GM12878 (cell line): ENCODE results near the gene DIRAS1. TPM values are rescaled to one million over a fixed set of nuclear protein-coding genes. Genes with fewer than 3 reads are reported as not detected.

Source experiments
- ATAC-seq: fragments of 200-7000 bp; cut with Tn5 transposase; 3 replicates; pipeline ENCODE4 v1.9.1; 2020; ENCODE audit warnings: mild to moderate bottlenecking, moderate library complexity
- BruUV-seq: library from RNA; stranded (reverse); fragments of 400-500 nt; replicated peaks from 2 replicates; lab custom pipeline; 2021; lab: Mats Ljungman, UMichigan
- CTCF ChIA-PET: fragments of 300-600 bp; sonication (Branson Sonifier 250); formaldehyde crosslinking; extraction: SDS; loops from one replicate; lab custom pipeline; 2021; ENCODE audit warnings: inconsistent platforms; lab: Yijun Ruan, JAX
- POLR2A ChIA-PET: fragments of 350-600 bp; formaldehyde crosslinking; extraction: SDS; loops from one replicate; lab custom pipeline; 2021; ENCODE audit warnings: inconsistent platforms; lab: Charles Lee
- RAD21 ChIA-PET: fragments of 300-600 bp; sonication (Branson Sonifier 250); formaldehyde crosslinking; loops from one replicate; lab custom pipeline; 2023; ENCODE audit warnings: antibody characterized with exemption; ENCODE audit not compliant: unreplicated experiment; lab: Charles Lee
- SMC1A ChIA-PET: fragments of 300-600 bp; sonication (Branson Sonifier 250); formaldehyde crosslinking; loops from one replicate; lab custom pipeline; 2023; ENCODE audit not compliant: unreplicated experiment, uncharacterized antibody; lab: Charles Lee
- DNase-seq: peaks from one replicate; pipeline ENCODE4 v3.0.0-alpha.2; 2011; ENCODE audit warnings: low read depth, low spot score
- FAIRE-seq: peaks from 3 replicates; lab custom pipeline; 2011; peaks lifted over from hg19 to GRCh38; lab: Jason Lieb, UNC
- H2AFZ ChIP-seq: 2 replicates; pipeline ENCODE4 v1.6.0; 2011; ENCODE audit warnings: low read depth, low read length, control low read depth; ENCODE audit not compliant: control insufficient read depth
- H3K27ac ChIP-seq: 2 replicates; pipeline ENCODE4 v1.5.1; 2011; ENCODE audit warnings: control low read depth; ENCODE audit not compliant: control insufficient read depth, insufficient read depth
- H3K27me3 ChIP-seq, 2 experiments: replicated peaks in 1 of 2; 2 replicates each; pipeline versions ENCODE4 v1.6.0 to v1.6.1; 2011; ENCODE audit warnings: low read length in 1 of 2; ENCODE audit not compliant: control insufficient read depth in 2 of 2, insufficient read depth in 2 of 2
- H3K36me3 ChIP-seq, 2 experiments: 2 replicates each; pipeline ENCODE4 v1.5.1; 2011; ENCODE audit warnings: low read length in 1 of 2; ENCODE audit not compliant: control insufficient read depth in 2 of 2, insufficient read depth in 2 of 2
- H3K4me1 ChIP-seq: 2 replicates; pipeline ENCODE4 v1.6.1; 2011; ENCODE audit warnings: mild to moderate bottlenecking, low read length, moderate library complexity, mixed read lengths; ENCODE audit not compliant: control insufficient read depth, insufficient read depth
- H3K4me2 ChIP-seq: 2 replicates; pipeline ENCODE4 v1.6.0; 2011; ENCODE audit warnings: control low read depth; ENCODE audit not compliant: control insufficient read depth, insufficient read depth
- H3K4me3 ChIP-seq: fragments of 200-600 bp; sonication (generic); 2 replicates; pipeline ENCODE4 v1.5.1; 2016
- H3K79me2 ChIP-seq: 2 replicates; pipeline ENCODE4 v1.6.0; 2011; ENCODE audit warnings: low read length; ENCODE audit not compliant: control insufficient read depth, insufficient read depth
- H3K9ac ChIP-seq: 2 replicates; pipeline ENCODE4 v1.8.0; 2011; ENCODE audit warnings: low read length, control low read depth, mixed read lengths; ENCODE audit not compliant: control insufficient read depth, insufficient read depth
- H3K9me3 ChIP-seq: replicated peaks from 3 replicates; pipeline ENCODE4 v1.5.1; 2011; ENCODE audit warnings: mild to moderate bottlenecking, low read length; ENCODE audit not compliant: control insufficient read depth, insufficient read depth
- H4K20me1 ChIP-seq: 2 replicates; pipeline ENCODE4 v1.6.0; 2011; ENCODE audit not compliant: control insufficient read depth, insufficient read depth
- KLF5 ChIP-seq: fragments of 450-650 bp; IDR thresholded peaks from 2 replicates; pipeline ENCODE4 v1.6.1; 2014; ENCODE audit warnings: mild to moderate bottlenecking; ENCODE audit not compliant: partially characterized antibody
- PKNOX1 ChIP-seq: fragments of 450-650 bp; IDR thresholded peaks from 2 replicates; pipeline ENCODE4 v1.6.1; 2016; ENCODE audit warnings: mild to moderate bottlenecking
- WGBS: methylation state at CpG from one replicate; pipeline ENCODE4 v1.1.6; 2016; ENCODE audit warnings: low lambda C conversion rate; ENCODE audit not compliant: insufficient replicate concordance, insufficient coverage; ENCODE audit errors: missing lambda C conversion rate; 5-methylcytosine and 5-hydroxymethylcytosine counted together
- in situ Hi-C: fragments of 300-500 bp; cut with MboI; formaldehyde crosslinking; loops from 9 replicates; pipeline ENCODE4 v1.14.3; 2018; ENCODE audit warnings: mixed read lengths
- intact Hi-C: fragments of 100-400 bp; cut with micrococcal nuclease; formaldehyde crosslinking; loops from one replicate; pipeline ENCODE4 v1.14.2; 2022; ENCODE audit not compliant: unreplicated experiment
- polyA plus RNA-seq, 11 experiments: library from polyadenylated mRNA; depleted of rRNA in 4 of 11; unstranded in 6 of 11; stranded (reverse) in 5 of 11; fragments of >200 nt; fragmentation: Nextera tagmentation in 4 of 11; fragmentation: Illumina TruSeq in 1 of 11; extraction: Ambion mirVana in 4 of 11; extraction: Trizol in 1 of 11; gene quantifications; 1 replicate in 1 of 11; 2 replicates in 10 of 11; pipeline versions ENCODE4 v1.2.1 to v1.2.3, GENCODE V29; 2011 to 2016; ENCODE audit warnings: inconsistent platforms in 2 of 11, missing spikeins in 2 of 11, low read depth in 1 of 11
- total RNA-seq, 4 experiments: library from RNA; depleted of rRNA in 3 of 4; stranded (reverse); fragments of >200 nt in 3 of 4; fragmentation: Illumina TruSeq in 1 of 4; extraction: Trizol in 1 of 4; gene quantifications; 2 replicates each; pipeline versions ENCODE4 v1.2.1 to v1.2.3, GENCODE V29; 2013 to 2021
- TF ChIP-seq, protein P1 (sequence below), 3 experiments: IDR thresholded peaks in 2 of 3; conservative IDR thresholded peaks in 1 of 3; 2 replicates each; pipeline ENCODE4 v1.5.1; 2011; ENCODE audit warnings: low read depth in 3 of 3, low read length in 3 of 3, mild to moderate bottlenecking in 3 of 3, control low read depth in 2 of 3, moderate library complexity in 2 of 3, inconsistent platforms in 1 of 3, mixed read lengths in 1 of 3; ENCODE audit not compliant: control insufficient read depth in 2 of 3, insufficient read depth in 1 of 3; ENCODE audit errors: extremely low read depth in 1 of 3

DIRAS1 gene
- total and polyA plus RNA-seq, 10 of the 15 experiments (the other 5 are each of a cell fraction or from before 2014, with no cell fraction given) = 0.04 to 0.18 (median 0.08) TPM; not detected in 3

DNA sequence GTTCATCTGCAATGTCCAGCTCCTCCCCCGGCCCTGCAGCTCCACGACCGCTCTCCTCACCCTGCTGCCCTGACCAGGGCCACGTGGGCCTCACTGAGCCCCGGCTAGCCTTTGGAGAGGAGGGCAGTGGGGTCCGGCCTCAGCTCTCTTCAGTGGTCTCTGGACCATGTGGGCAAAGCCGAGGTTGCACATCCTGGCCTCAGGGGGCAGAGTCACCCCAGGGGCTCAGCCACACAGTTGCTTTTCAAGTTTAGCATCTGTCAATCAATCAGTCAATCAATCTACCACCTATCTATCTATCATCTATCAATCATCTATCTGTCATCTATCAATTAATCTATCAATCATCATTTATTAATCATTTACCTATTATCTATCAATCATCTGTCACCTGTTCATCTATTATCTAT is 3.0 kb upstream of the DIRAS1 start:
- 36% methylated on average over 7 of the region's 7 CpGs for WGBS
- Histone ChIP-seq H3K4me3 (no peak overlapping the region), H3K27me3 (peaks cover 3 to 4% of the 10 kb centered on the region in 2 experiments; a peak in 1 of 4 replicates), H3K9me3 (no peaks in the 10 kb centered on the region), H3K4me1 (no peaks in the 10 kb centered on the region), H3K79me2 (no peaks in the 10 kb centered on the region), H3K36me3 (no peaks in the 10 kb centered on the region), H3K9ac (no peak overlapping the region), H3K27ac (no peak overlapping the region), H3K4me2 (no peak overlapping the region), H2AFZ (no peak overlapping the region), H4K20me1 (no peaks in the 10 kb centered on the region)
- FAIRE-seq (no peak), ATAC-seq (no peak), DNase-seq (no peak)
- RAD21 ChIA-PET = no interaction called here
- TF ChIP-seq PKNOX1 = peak; percentile 79
- TF ChIP-seq KLF5 = no peak
- TF ChIP-seq, protein P1, sequence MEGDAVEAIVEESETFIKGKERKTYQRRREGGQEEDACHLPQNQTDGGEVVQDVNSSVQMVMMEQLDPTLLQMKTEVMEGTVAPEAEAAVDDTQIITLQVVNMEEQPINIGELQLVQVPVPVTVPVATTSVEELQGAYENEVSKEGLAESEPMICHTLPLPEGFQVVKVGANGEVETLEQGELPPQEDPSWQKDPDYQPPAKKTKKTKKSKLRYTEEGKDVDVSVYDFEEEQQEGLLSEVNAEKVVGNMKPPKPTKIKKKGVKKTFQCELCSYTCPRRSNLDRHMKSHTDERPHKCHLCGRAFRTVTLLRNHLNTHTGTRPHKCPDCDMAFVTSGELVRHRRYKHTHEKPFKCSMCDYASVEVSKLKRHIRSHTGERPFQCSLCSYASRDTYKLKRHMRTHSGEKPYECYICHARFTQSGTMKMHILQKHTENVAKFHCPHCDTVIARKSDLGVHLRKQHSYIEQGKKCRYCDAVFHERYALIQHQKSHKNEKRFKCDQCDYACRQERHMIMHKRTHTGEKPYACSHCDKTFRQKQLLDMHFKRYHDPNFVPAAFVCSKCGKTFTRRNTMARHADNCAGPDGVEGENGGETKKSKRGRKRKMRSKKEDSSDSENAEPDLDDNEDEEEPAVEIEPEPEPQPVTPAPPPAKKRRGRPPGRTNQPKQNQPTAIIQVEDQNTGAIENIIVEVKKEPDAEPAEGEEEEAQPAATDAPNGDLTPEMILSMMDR (IDR thresholded peaks at IDR 0.05 in 2 of 3, conservative IDR thresholded peaks at IDR 0.05 in 1 of 3; ENCODE audit: control insufficient read depth in 2 of 3, extremely low read depth in 1 of 3, insufficient read depth in 1 of 3, low read depth in 3 of 3, low read length in 3 of 3) = 0 out of 6 replicates have a peak, but pooled peaks of 1 of the 3 experiments have one; percentile 2
- intact Hi-C loops = no loop called here
- POLR2A ChIA-PET = no interaction called here
- in situ Hi-C loops = no loop called here
- BruUV-seq = no TSS peak
- CTCF ChIA-PET = interaction anchor here (0.9 kb wide), 1 partner anchor 12 kb away, joined by 3 read pairs; no protein-coding TSS in a partner anchor
- SMC1A ChIA-PET = no interaction called here
